Measurements from ENCODE around the gene GH2.

GH2 gene

GRCh38 chr17:63881935-63882601, at the start of gene GH2:
Gene GH2, minus strand, starts transcription at chr17:63881944. Its CDS starts 143 bp downstream, at chr17:63881801.
- DNase-seq (ENCODE audit: low read depth), result peak; percentile 62
- TF ChIP-seq, protein P1, sequence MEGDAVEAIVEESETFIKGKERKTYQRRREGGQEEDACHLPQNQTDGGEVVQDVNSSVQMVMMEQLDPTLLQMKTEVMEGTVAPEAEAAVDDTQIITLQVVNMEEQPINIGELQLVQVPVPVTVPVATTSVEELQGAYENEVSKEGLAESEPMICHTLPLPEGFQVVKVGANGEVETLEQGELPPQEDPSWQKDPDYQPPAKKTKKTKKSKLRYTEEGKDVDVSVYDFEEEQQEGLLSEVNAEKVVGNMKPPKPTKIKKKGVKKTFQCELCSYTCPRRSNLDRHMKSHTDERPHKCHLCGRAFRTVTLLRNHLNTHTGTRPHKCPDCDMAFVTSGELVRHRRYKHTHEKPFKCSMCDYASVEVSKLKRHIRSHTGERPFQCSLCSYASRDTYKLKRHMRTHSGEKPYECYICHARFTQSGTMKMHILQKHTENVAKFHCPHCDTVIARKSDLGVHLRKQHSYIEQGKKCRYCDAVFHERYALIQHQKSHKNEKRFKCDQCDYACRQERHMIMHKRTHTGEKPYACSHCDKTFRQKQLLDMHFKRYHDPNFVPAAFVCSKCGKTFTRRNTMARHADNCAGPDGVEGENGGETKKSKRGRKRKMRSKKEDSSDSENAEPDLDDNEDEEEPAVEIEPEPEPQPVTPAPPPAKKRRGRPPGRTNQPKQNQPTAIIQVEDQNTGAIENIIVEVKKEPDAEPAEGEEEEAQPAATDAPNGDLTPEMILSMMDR (conservative IDR thresholded peaks at IDR 0.05; ENCODE audit: low read depth, low read length), result peak; percentile 73
- no peak within 1 kb of the TSS for H3K4me3 ChIP-seq (ENCODE audit: low read depth, low read length)

GRCh38 chr17:63930951-63931575, 49.3 kb upstream of the GH2 start:
- no peak overlapping the region for H3K4me3 ChIP-seq (ENCODE audit: low read depth, low read length)
- TF ChIP-seq, protein P1 (conservative IDR thresholded peaks at IDR 0.05; ENCODE audit: low read depth, low read length), result no peak
- no peak for DNase-seq (ENCODE audit: low read depth)

GRCh38 chr17:63929860-63930766, 48.4 kb upstream of the GH2 start:
- no peak for DNase-seq (ENCODE audit: low read depth)
- TF ChIP-seq, protein P1 (conservative IDR thresholded peaks at IDR 0.05; ENCODE audit: low read depth, low read length), result no peak
- H3K4me3 ChIP-seq (ENCODE audit: low read depth, low read length), result no peak overlapping the region

DNA sequence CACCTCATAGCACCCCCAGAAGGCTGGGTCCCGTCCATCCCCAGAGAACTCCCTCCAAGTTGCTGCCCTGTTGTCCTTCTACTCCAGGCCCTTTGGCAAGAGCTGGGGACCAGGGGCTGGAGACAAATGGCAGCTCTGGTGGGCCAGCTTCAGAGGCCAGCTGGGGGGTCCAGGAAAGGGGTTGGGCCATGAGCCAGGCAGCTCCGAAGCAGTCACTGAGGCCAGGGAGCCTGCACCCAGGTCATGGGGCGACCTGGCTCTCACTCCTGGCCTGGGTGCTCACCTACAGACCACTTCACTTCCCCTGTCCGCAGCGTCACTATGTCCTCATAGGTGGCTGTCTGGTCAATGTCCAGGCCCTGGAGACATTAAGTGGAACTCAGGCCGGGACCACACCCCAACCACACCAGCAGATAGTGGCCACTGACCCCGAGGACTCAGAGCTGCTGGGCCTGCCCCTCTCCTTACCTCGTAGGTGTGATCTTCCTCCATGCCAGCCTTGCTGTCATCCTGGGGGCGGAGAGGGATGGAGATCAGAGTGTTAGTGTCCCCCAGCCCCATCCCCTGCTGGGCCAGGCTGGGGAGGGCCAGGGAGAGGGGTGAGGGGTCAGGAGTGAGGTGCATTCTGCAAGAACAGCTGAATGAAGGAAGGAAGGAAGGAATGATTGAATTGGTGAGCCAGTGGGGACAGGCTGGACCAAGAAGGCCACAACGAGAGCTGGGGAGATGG, 47.4 kb upstream of the GH2 start:
- no peak for DNase-seq (ENCODE audit: low read depth)
- H3K4me3 ChIP-seq (ENCODE audit: low read depth, low read length), result no peak overlapping the region
- TF ChIP-seq, protein P1 (conservative IDR thresholded peaks at IDR 0.05; ENCODE audit: low read depth, low read length), result no peak

- H3K4me3 ChIP-seq (ENCODE audit: low read depth, low read length), result no peak overlapping the region
- DNase-seq (ENCODE audit: low read depth), result no peak
- TF ChIP-seq, protein P1 (conservative IDR thresholded peaks at IDR 0.05; ENCODE audit: low read depth, low read length), result no peak
These were observed 46.5 kb upstream of the GH2 start for GRCh38 chr17:63928172-63928666.

GRCh38 chr17:63927464-63928171, 45.9 kb upstream of the GH2 start:
- TF ChIP-seq, protein P1 (conservative IDR thresholded peaks at IDR 0.05; ENCODE audit: low read depth, low read length), result no peak
- DNase-seq (ENCODE audit: low read depth), result no peak
- H3K4me3 ChIP-seq (ENCODE audit: low read depth, low read length), result no peak overlapping the region
